Measurements from ENCODE around the gene ZFP36L1.

DNA sequence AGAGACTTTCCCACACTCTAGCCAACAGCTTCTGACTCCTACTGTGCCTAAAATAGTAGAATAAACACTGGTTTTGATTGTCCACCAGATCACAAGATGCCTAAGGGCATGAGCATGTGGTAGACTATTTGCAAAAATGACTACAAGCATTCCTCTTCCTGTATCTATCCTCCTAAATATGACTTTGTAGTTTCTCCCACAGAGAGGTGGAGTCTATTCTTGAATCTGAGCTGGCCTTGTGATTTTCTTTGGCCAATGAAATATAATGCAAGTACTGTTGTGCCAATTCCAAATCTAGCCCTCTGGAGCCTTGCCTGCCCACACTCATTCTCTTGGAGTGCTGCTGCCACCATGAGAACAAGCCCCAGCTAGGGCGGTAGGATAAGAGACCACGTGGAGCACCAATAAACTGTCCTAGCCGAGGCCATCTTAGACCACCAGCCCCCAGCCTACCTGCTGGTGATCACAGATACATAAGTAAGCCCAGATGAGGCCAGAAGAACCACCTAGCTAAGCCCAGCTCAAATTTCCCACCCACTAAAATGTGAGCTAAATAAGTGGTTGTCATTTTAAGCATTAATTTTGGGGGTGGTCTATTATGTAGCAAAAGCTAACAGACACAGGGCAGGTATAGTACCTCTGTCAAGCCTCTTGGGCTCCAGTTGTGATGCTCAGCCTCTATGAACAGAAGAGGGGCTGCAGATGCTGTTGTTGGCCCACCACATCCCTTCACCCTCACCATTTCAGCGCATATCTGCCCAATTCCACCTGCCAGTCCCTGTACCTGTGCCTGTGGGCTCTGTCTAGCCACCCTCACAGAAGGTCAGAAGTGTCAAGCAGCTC, 17.9 kb downstream of the ZFP36L1 start:
- TF ChIP-seq, protein P1, sequence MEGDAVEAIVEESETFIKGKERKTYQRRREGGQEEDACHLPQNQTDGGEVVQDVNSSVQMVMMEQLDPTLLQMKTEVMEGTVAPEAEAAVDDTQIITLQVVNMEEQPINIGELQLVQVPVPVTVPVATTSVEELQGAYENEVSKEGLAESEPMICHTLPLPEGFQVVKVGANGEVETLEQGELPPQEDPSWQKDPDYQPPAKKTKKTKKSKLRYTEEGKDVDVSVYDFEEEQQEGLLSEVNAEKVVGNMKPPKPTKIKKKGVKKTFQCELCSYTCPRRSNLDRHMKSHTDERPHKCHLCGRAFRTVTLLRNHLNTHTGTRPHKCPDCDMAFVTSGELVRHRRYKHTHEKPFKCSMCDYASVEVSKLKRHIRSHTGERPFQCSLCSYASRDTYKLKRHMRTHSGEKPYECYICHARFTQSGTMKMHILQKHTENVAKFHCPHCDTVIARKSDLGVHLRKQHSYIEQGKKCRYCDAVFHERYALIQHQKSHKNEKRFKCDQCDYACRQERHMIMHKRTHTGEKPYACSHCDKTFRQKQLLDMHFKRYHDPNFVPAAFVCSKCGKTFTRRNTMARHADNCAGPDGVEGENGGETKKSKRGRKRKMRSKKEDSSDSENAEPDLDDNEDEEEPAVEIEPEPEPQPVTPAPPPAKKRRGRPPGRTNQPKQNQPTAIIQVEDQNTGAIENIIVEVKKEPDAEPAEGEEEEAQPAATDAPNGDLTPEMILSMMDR (conservative IDR thresholded peaks at IDR 0.05; ENCODE audit: low read length): no peak
- no peak for TF ChIP-seq EZH2phosphoT487 (IDR thresholded peaks at IDR 0.05; ENCODE audit: borderline replicate concordance)

Data from Loucy (cell line).